Smooth muscle cell of the brain vasculature (primary cell): ENCODE results near the gene CELA3B.
"Not testable (repeated sequence)": the region's sequence is repeated elsewhere in the genome, so short reads cannot be mapped to it uniquely, and the experiment has no call there.

Experiments
- DNase-seq: peaks from one replicate; pipeline ENCODE4 v3.0.0-alpha.2; 2012; ENCODE audit warnings: low read depth, low spot score

CELA3B gene, protein sequence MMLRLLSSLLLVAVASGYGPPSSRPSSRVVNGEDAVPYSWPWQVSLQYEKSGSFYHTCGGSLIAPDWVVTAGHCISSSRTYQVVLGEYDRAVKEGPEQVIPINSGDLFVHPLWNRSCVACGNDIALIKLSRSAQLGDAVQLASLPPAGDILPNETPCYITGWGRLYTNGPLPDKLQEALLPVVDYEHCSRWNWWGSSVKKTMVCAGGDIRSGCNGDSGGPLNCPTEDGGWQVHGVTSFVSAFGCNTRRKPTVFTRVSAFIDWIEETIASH

GRCh38 chr1:21976703-21977239 lies at the start of gene CELA3B:
CELA3B (plus strand) TSS chr1:21977022; CDS start chr1:21977040, 18 bp downstream.
- DNase-seq: not testable (repeated sequence)

DNA sequence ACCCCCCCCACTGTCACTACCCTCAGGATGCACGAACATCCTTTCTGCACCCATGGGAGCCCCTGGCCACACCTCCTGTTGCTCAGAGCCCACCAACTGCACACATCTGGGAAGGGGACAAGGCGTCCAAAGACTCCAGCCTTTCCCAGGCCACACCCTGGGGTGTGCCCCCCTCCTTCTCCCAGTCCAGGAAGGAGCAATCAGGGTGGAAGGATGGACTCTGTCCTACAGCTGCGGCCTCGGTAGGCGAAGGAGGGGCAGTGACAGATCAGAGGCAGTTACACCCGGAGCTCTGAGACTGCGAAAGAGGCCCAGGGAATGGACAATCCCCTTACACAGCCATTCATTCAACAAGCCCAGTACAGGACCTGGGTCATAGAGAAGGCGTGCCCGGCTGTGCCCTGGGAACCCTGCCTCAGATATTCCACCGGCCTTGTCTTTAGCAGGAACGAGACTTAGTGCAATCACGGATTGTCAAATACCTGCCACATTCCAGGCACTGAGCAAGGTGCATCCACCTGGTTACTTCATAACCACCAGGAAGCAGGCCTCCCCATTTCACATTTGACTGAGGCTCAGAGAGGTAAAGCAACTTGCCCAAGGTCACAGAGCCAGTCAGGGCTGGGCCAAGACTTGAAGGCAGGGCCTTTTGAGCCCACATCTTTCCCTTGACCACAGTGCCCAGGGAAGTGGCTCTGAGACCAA lies 49.1 kb upstream of the CELA3B start:
- no peak for DNase-seq

- no peak for DNase-seq
Measured at GRCh38 chr1:21930080-21930571, 46.7 kb upstream of the CELA3B start.

GRCh38 chr1:21930629-21931170 lies 46.1 kb upstream of the CELA3B start:
- no peak for DNase-seq

- DNase-seq: no peak
Measured at GRCh38 chr1:21931171-21932093, 45.4 kb upstream of the CELA3B start.

GRCh38 chr1:21932127-21932526 lies 44.7 kb upstream of the CELA3B start:
- no peak for DNase-seq

- DNase-seq: no peak
Measured at GRCh38 chr1:21933397-21934248, 43.2 kb upstream of the CELA3B start.

DNA sequence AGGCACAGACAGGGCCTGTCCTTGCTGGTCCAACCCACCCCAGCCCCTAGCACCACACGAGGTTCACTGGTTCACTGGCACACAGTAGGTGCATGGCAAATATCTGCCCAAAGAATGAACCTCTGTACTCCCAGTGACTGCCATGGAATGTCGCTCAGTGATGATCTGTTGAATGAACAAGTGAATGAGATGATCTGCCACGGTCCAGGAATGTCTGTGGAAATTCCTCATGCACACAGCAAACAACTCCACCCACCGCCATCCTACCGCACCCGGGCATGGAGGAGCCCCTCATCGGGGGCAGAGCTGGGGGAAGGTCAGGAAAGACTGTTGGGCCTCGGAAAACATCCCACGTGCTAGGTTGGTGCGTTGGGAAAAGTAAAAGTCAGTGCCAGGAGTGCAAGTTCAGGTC lies 41.4 kb upstream of the CELA3B start:
- no peak for DNase-seq

GRCh38 chr1:21935891-21936365 lies 40.9 kb upstream of the CELA3B start:
- DNase-seq: no peak

DNA sequence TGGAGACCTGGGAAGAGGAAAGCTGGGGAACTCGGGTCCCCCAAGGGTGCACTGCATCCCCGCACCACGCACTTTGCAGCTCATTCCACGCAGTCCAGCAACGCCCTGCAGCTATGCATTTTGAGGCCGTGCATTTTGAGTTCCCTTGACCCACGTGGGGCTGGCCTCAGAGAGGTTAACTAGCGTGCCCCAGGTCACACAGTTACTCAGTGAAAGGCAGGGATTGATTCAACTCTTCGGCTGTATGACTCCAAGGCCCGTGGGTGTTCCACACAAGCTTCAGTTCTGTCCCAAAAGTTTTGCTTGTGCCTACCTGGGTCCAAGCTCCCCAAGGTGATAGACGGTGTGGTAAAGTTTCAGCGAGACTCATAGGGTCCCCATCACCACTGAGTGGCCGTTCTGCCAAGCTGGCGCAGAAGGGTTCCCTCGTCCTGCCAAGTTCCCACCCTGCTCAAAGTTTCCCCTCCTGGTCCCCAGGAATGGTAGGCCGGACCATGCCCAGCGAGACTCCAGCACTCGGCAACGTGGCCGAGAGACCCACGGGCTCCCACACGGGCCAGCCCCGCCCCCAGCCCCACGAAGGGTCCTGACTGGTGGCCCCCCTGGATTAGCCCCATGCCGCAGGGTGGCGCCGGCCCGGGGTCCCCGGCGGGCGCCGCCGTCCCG lies 40.3 kb upstream of the CELA3B start:
- DNase-seq: no peak

GRCh38 chr1:21937034-21937371 lies 39.8 kb upstream of the CELA3B start, which contains the start of gene HSPG2:
HSPG2 (minus strand) TSS chr1:21937310; CDS start chr1:21937217, 93 bp downstream.
- no peak for DNase-seq

GRCh38 chr1:21937372-21938121 lies 39.3 kb upstream of the CELA3B start:
- DNase-seq: peak; percentile 60

GRCh38 chr1:21938732-21939538 lies 37.9 kb upstream of the CELA3B start:
- no peak for DNase-seq

DNA sequence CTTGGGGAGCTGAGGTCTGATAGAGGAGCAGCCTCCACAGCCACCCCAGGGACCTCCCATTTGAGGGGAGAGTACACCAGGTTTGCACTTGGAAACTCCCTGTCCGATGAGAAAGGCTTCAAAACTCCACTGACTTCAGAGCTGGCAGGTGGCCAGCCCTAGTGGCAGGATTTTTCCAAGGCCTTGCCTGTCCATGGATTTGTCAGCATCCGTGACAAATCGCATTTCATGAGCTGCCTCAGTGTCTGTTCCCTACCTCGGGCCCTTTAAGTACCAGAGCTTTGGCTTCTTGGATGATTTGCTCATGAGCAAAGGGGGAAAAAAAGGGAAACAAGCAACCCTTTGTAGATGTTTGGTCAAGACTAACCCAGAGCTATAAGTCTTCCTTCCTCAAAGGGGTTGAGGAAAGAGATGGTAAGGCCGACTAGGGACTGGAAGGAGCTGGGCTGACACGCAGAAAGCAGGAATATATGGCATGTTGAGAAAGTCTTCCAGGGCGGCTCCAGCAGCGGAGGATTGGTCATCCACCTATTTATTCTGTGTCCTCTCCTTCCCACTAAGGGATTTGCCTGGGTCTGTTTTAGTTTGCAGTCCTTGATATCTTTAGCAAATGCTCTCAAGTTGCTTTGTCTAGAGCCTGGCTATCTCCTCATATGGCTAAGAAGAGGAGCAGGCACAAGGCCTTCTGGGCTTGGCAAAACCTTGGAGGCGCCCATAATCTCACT lies 37.0 kb upstream of the CELA3B start:
- peak; percentile 73 for DNase-seq

GRCh38 chr1:21940492-21940891 lies 36.3 kb upstream of the CELA3B start:
- DNase-seq: no peak

DNA sequence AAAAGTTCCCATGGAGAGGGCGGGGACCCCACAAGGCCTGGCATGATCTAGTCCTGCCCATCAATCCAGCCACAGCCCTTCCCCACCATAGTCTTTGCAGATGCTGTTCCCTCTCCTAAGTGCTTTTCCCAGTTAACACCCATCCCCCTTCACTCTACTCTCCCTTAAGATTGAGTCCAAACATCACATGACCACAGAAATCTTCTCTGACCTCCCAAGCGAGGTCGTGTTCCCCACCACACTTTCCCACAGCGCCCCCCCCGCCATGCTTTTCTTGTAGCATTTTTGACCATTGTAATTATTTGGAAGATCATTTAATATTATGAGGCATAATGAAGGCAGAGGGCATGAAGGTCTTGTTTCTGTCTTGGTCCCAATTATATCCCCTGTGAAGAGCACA lies 35.5 kb upstream of the CELA3B start:
- DNase-seq: no peak

DNA sequence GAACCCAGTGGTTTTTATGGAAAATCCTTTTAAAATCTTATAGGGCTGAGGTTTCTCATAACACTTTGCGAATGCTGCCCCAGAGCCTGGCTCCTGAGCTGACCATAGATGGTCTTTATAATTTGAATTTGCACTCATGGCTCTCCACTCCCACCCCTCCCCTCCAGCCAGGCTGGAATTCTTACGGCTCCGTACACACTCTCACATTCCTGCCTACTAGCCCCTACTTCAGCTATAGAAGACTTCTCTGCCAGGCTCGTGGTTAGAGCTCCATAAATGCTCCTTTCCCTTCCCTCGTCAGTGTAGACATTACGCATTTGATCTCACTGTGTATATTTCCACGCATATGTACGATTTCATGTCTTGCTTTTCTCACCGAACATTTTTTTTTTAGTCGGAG lies 34.4 kb upstream of the CELA3B start:
- no peak for DNase-seq
